ENCODE measurements around the gene GUCY1A2. TPM values are rescaled to one million over a fixed set of nuclear protein-coding genes. Genes with fewer than 3 reads are reported as not detected.

GUCY1A2 gene
- total RNA-seq, 1 experiment from 2014 or later: 5.4 TPM

GRCh38 chr11:106683435-106683834 lies 334.8 kb downstream of the GUCY1A2 start:
- no peak for DNase-seq (ENCODE audit: low spot score)
- BruUV-seq (replicated peaks): no TSS peak
- Histone ChIP-seq H3K9me3 (ENCODE audit: low read depth, low read length, poor library complexity, severe bottlenecking) (no peaks in the 10 kb centered on the region), H3K27me3 (replicated peaks; ENCODE audit: insufficient read depth, low read depth, low read length, poor library complexity) (no peaks in the 10 kb centered on the region), H3K4me1 (ENCODE audit: insufficient read depth, low read length, poor library complexity, severe bottlenecking) (no peaks in the 10 kb centered on the region), H3K4me3 (ENCODE audit: low read depth, low read length, poor library complexity, severe bottlenecking) (no peak overlapping the region), H3K27ac (ENCODE audit: low read depth, low read length, poor library complexity, severe bottlenecking) (no peak overlapping the region), H3K36me3 (ENCODE audit: insufficient read depth, low read length, poor library complexity, severe bottlenecking) (no peaks in the 10 kb centered on the region)
- POLR2A ChIA-PET (ENCODE audit: low non-redundant PET): no interaction called here
- CTCF ChIA-PET: interaction anchor here (0.6 kb wide), 1 partner anchor 135 kb away, joined by 3 read pairs; no protein-coding TSS in a partner anchor
- no peak for TF ChIP-seq EZH2 (IDR thresholded peaks at IDR 0.05; ENCODE audit: borderline replicate concordance, low read depth, low read length, poor library complexity, severe bottlenecking)
- TF ChIP-seq, protein P1, sequence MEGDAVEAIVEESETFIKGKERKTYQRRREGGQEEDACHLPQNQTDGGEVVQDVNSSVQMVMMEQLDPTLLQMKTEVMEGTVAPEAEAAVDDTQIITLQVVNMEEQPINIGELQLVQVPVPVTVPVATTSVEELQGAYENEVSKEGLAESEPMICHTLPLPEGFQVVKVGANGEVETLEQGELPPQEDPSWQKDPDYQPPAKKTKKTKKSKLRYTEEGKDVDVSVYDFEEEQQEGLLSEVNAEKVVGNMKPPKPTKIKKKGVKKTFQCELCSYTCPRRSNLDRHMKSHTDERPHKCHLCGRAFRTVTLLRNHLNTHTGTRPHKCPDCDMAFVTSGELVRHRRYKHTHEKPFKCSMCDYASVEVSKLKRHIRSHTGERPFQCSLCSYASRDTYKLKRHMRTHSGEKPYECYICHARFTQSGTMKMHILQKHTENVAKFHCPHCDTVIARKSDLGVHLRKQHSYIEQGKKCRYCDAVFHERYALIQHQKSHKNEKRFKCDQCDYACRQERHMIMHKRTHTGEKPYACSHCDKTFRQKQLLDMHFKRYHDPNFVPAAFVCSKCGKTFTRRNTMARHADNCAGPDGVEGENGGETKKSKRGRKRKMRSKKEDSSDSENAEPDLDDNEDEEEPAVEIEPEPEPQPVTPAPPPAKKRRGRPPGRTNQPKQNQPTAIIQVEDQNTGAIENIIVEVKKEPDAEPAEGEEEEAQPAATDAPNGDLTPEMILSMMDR (conservative IDR thresholded peaks at IDR 0.05; ENCODE audit: low read depth, low read length): no peak
- intact Hi-C loops (cut with micrococcal nuclease; ENCODE audit: unreplicated experiment): no loop called here

GRCh38 chr11:106681435-106681834 lies 336.8 kb downstream of the GUCY1A2 start:
- ChIA-PET POLR2A (ENCODE audit: low non-redundant PET) (no interaction called here), CTCF (no interaction called here)
- H3K27me3 ChIP-seq (replicated peaks; ENCODE audit: insufficient read depth, low read depth, low read length, poor library complexity): no peaks in the 10 kb centered on the region
- TF ChIP-seq, protein P1 (conservative IDR thresholded peaks at IDR 0.05; ENCODE audit: low read depth, low read length): no peak
- no peak for TF ChIP-seq EZH2 (IDR thresholded peaks at IDR 0.05; ENCODE audit: borderline replicate concordance, low read depth, low read length, poor library complexity, severe bottlenecking)
- H3K36me3 ChIP-seq (ENCODE audit: insufficient read depth, low read length, poor library complexity, severe bottlenecking): no peaks in the 10 kb centered on the region
- H3K4me3 ChIP-seq (ENCODE audit: low read depth, low read length, poor library complexity, severe bottlenecking): no peak overlapping the region
- no peak for DNase-seq (ENCODE audit: low spot score)
- intact Hi-C loops (cut with micrococcal nuclease; ENCODE audit: unreplicated experiment): no loop called here
- BruUV-seq (replicated peaks): no TSS peak
- H3K27ac ChIP-seq (ENCODE audit: low read depth, low read length, poor library complexity, severe bottlenecking): no peak overlapping the region
- H3K9me3 ChIP-seq (ENCODE audit: low read depth, low read length, poor library complexity, severe bottlenecking): no peaks in the 10 kb centered on the region
- H3K4me1 ChIP-seq (ENCODE audit: insufficient read depth, low read length, poor library complexity, severe bottlenecking): no peaks in the 10 kb centered on the region

- CTCF ChIA-PET: no interaction called here
Measured at GRCh38 chr11:106679581-106679980, 338.7 kb downstream of the GUCY1A2 start.

More at GRCh38 chr11:106679581-106679980, 338.7 kb downstream of the GUCY1A2 start:
- DNase-seq (ENCODE audit: low spot score): no peak
- H3K4me3 ChIP-seq (ENCODE audit: low read depth, low read length, poor library complexity, severe bottlenecking): no peak overlapping the region
- no peaks in the 10 kb centered on the region for H3K36me3 ChIP-seq (ENCODE audit: insufficient read depth, low read length, poor library complexity, severe bottlenecking)
- BruUV-seq (replicated peaks): no TSS peak
- H3K9me3 ChIP-seq (ENCODE audit: low read depth, low read length, poor library complexity, severe bottlenecking): no peaks in the 10 kb centered on the region
- no peak for TF ChIP-seq EZH2 (IDR thresholded peaks at IDR 0.05; ENCODE audit: borderline replicate concordance, low read depth, low read length, poor library complexity, severe bottlenecking)
- TF ChIP-seq, protein P1 (conservative IDR thresholded peaks at IDR 0.05; ENCODE audit: low read depth, low read length): no peak
- H3K4me1 ChIP-seq (ENCODE audit: insufficient read depth, low read length, poor library complexity, severe bottlenecking): no peaks in the 10 kb centered on the region
- intact Hi-C loops (cut with micrococcal nuclease; ENCODE audit: unreplicated experiment): no loop called here
- POLR2A ChIA-PET (ENCODE audit: low non-redundant PET): no interaction called here
- no peaks in the 10 kb centered on the region for H3K27me3 ChIP-seq (replicated peaks; ENCODE audit: insufficient read depth, low read depth, low read length, poor library complexity)
- H3K27ac ChIP-seq (ENCODE audit: low read depth, low read length, poor library complexity, severe bottlenecking): no peak overlapping the region
